AG20443 (cell line): ENCODE measurements around the gene LRRTM4.
"Not testable (repeated sequence)": the region's sequence is repeated elsewhere in the genome, so short reads cannot be mapped to it uniquely, and the experiment has no call there.

Experiments
- DNase-seq: peaks from one replicate; pipeline ENCODE4 v3.0.0; 2012; ENCODE audit warnings: low spot score, mixed read lengths

Gene LRRTM4

DNA sequence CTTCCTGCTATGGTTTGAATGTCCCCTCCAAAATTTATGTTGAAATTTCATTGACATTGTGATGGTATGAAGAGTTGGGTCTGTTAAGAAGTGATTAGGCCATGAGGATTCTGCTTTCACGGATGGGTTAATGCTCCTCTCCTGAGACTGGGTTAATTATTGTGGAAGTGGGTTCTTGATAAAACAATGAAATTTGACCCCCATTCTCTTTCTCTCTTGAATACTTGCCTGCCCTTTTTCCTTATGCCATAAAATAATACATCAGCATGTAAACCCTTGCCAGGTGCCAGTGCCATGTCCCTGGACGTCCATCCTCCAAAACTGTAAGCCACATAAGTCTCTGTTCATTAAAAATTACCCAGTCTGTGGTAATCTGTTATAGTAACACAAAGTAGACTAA lies 352.8 kb downstream of the LRRTM4 start:
- DNase-seq, result no peak

DNA sequence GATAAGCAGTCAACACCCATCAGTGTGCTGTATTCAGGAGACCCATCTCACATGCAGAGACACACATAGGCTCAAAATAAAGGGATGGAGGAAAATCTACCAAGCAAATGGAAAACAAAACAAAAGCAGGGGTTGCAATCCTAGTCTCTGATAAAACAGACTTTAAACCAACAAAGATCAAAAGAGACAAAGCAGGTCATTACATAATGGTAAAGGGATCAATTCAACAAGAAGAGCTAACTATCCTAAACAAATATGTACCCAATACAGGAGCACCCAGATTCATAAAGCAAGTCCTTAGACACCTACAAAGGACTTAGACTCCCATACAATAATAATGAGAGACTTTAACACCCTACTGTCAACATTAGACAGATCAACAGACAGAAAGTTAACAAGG lies 358.2 kb downstream of the LRRTM4 start:
- DNase-seq, result not testable (repeated sequence)

DNA sequence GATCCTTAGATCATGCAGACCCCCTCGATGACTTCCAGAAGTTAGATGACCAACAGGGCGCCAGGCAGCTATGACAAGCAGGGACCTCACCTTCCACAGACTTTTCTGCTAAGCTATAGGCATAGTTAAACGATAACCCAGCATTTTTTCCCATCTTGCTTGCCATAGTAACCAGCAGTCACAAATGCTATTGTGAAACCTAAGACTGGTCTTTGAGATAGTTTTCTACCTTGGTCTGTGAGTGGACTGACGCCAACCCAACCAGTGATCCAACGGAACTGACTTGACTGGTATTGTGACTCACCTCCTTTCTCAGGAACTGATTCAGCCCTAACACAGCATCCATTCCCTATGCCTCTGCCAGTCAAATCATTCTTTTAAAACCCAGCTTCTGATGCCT lies 361.2 kb downstream of the LRRTM4 start:
- no peak for DNase-seq

DNA sequence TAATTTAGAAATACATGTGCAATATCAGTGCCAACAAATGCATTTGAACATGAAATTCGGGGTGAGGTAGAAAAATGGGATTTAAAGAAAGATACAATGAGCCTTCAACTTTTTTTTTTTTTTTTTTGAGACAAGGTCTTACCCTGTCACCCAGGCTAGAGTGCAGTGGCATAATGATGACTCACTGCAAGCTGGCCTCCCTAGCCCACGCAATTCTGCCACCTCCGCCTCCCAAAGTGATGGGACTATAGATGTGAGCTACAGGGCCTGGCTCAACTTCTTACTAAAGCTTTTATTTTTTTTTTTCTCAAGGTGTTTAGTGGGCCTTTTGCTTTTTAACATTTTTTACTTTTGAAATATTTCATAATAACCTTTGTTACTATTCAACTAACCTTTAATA lies 365.6 kb downstream of the LRRTM4 start:
- DNase-seq, result no peak

DNA sequence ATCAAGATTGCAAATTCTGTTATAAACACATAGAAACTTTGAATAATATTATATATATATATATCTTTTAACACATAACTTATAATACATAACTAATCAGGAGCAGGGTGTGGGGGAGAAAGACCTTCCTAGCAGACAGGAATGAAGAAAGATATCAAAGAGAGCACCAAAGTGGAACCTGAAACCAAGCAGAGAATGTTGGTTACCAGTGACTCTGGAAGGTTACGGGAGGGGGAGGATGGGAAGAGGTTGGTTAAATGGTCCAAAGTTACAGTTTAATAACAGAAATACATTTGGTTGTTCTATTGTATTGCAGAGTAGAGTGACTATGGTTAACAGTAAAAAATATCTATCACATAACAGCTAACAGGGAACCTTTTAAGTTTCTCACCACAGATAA lies 366.7 kb downstream of the LRRTM4 start:
- DNase-seq, result no peak

DNA sequence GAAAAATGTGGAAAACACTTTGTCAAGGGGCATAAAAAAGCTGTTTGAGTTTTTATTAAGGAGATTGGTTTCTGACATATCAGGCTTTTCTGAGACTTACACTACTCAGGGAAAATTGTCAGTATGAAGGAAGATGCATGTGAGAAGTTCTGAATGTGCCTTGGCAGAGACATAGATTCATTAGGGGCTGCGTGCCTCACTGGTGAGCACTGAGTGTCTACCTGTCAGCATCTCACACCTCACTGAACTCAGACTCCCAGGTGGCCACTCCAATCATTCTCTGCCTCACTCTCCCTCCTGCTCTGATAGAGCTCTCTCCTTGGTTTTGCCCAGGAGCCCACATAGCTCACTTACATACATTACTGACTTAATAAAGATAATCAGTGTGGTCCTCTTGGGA lies 372.6 kb downstream of the LRRTM4 start:
- no peak for DNase-seq

DNA sequence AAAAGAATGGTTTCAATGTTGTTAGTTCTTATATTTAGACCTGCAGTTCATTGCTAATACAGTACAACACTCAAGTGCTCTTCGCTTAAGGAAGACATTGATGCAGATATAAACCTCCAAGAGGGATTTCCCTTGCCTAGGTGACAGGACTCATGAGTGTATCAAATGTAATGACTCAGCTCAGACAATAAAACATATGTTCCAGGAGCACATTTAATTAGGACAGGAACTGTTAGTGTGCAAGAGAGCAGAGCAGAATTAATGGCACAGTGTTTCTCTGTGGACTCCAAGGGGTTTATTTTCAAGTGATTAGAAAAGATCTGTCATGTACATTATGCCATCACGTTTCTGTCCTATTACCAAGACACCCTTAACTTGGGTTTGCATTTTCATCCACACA lies 375.0 kb downstream of the LRRTM4 start:
- no peak for DNase-seq

DNA sequence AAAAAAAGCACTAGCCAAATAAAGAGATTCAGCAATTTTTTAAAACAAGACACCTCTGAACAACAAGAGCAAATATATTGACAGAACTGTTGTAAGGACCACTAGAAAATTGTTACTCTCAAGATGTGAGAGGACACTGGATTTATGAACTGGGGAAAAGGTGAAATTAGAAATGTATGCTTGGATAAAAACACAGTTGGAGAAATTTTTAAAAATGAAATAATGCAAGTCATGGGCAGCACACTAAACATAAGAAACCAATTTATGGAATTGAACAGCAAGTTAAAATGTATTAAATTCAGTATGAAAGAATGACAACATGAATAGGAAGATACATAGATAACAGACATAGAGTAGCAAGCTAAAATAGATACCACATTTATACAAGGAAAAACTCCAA lies 377.4 kb downstream of the LRRTM4 start:
- no peak for DNase-seq

DNA sequence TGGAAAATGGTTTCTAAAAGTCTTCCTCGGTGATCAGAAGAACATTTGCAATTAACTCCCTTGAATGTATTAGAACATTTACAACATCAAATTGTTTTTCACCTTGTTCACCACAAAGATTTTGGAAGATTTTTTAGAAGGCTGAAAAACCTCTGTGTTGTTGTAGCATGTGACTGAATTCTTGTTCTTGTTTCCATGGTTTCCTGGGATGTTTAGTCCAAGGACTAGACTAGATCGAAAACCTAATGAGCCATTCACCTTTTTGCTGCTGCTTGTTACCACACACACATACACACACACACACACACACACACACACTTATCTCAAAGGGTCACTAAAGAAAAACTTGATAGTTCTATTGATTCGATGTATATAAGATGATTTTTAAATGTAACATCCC lies 380.0 kb downstream of the LRRTM4 start:
- no peak for DNase-seq

DNA sequence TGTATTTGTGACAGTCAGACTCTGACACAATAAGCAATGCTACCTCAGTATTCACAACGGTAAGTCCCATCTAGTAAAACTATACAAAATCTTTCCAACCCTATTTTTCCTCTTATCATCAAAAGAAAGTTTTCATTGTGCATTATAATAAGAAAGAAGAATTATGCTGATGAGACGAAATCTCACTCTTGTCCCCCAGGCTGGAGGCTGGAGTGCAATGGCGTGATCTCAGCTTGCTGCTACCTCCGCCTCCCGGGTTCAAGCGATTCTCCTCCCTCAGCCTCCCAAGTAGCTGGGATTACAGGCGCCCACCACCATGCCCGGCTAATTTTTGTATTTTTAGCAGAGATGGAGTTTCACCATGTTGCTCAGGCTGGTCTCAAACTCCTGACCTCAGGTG lies 393.7 kb downstream of the LRRTM4 start:
- not testable (repeated sequence) for DNase-seq

DNA sequence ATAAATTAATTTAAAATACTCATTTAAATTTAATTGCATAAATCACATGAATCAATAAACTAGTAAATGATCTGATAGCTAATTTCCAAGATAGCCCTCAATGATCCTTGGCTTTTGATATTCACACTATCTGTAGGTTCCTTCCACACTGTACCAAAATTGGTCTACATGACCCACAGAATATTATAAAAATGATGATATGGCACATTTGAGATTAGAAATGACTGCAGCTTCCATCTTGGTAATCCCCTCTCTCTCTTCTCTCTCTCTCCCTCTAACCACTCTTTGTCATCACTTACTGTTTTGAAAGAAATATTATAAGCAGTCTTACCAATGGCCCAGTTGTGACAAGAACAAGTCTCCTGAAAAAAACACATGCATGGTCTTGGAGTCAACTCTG lies 394.8 kb downstream of the LRRTM4 start:
- DNase-seq, result no peak

DNA sequence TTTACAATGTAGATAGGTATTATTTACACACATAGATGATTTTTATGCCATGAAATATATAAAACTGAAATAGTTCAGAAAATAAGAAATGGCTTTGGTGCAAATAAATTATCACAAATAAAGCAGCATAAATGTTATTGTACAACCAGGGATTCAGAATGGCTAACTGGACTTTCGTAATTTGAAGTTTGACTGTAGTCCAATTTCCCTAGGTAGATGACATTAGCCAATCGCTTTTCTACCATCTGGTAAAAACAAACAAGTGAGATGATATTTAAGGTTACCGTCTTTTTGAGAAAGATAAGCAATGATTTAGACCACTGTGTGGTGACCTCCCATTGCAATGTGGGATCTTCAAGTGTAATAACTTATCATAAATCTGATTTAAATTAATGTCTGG lies 400.7 kb downstream of the LRRTM4 start:
- DNase-seq, result no peak

DNA sequence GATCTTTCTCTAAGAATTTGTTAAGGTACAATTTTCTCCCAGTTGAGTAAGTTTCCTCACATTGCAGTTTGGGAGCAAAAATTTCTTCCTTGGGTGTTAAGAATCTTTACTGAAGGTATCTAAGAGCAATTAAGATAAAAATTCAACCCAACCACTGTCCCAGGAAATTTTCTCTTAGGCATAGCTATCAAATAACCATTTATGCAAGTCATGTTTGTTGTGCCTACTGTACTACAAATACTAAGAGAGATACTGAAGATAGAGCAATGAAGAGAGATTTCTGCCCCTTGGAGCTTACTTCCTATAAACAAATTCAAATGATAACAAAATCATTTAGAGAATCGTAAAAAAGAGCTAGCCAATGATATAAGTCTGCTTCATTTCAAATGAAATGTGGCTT lies 402.8 kb downstream of the LRRTM4 start:
- no peak for DNase-seq

DNA sequence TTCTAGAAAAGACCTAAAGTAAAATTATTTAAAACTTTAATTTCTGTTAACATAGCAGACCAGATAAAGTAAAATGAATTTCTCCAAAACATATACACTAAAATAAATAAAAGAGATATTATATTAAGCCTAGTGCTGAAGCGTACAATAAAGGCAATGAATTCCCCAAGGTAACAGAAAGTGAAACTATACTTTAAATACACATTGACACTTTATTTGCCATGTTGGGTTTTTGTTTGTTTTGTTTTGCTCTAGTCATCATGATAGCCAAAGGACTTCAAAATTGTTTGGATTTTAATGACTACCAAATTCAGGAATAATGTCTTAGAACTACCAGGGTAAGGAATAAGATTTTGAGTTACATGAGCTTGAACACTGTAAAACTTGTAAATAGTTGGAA lies 413.3 kb downstream of the LRRTM4 start:
- no peak for DNase-seq

DNA sequence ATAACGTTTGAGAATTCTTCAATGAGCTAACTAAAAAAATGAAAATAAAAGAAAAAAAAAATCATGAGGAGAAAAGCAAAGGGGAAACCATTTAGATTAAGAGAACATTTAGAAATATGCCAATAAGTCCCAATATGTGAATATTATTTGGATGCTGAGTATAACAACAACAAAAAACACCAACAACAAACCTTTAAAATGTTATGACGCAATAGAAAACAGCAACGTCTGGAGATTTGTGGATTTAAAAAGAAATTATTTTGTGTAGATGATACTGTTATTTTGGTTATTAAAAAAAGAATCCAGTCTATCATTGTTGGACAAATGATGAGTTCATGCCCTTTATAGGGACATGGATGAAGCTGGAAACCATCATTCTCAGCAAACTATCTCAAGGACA lies 417.2 kb downstream of the LRRTM4 start:
- DNase-seq, result no peak

DNA sequence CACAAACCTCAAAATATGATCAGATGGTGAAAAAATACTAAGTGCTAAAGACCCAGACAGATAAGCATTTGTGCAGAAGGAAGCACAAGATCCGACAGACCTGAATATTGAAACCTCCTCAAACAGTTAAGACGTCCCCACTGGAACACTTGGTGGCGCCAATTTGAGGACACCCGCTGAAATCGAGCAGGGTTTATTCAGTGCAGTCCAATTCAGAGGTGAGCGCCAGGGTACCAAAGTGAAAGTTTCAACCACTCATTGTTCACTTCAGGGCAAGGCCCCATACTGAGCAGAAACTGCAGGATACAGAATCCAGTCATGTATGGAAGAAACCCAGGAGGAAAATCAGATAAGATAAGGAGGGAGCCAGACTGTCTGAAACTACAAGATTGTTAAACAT lies 417.6 kb downstream of the LRRTM4 start:
- DNase-seq, result no peak

DNA sequence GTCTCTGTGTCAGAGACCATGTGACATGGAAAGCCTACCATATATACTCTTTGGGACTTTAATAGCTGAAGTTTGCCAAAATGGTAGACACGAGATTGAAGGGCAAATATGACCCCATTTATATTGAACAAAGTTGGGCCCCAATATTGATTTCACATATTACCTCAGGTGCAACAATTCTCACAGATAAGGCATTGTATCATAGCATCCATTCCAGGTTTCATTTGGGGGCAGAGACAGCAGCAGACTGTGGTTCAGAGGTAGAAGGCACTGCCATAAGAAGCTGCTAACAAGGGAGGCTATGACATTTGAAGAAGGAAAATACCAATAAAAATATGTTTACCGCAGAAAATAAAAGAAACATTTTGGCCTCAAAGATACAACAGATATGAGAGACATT lies 419.2 kb downstream of the LRRTM4 start:
- DNase-seq, result no peak

DNA sequence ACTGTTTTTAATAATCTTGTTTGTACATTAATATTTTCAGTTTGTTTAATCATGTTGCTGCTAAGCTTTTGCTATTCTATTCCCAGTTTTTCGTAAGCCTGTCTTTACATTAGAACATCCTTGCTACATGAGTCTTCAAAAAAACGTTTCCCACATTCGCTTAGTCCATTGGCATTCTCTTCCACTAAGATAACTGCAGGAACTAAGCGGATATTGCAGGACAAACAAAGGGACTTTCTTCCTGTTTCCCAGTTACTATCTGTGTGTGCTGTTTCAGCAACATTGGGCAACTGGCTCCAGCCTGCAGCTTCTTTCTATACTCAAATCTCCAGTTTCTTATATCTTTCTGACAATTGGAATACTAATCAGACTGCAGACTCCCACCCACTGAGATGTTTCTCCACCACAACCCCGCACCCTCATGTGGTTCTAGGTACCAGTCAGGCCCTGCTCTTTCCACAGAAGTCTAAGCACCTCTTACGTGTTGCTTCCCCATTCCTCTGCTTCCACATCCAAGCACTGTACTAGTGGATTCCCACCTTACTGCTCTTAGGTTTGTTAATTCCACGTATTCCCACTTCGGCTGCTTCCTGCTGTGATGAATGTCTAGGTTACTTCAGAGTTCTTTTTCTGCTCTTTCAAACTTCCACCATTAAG lies 420.3 kb downstream of the LRRTM4 start:
- no peak for DNase-seq

DNA sequence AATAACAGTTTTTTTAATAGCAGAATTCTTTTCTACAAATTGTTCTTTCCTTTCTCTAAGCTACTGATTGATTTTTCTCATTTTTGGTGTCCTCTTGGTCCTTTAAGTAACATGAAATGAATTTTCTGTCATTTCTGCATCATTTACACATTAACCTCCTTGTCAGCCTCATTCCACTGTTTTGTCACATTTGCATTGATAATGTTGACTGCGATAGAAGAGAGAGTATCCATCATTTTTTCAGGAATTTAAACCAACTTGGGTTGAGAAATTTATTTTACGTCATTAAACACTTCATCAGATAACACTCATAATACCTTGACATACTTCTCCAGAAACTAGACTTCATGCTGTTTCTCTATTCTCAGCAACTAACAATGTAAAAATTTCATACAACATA lies 422.2 kb downstream of the LRRTM4 start:
- no peak for DNase-seq

DNA sequence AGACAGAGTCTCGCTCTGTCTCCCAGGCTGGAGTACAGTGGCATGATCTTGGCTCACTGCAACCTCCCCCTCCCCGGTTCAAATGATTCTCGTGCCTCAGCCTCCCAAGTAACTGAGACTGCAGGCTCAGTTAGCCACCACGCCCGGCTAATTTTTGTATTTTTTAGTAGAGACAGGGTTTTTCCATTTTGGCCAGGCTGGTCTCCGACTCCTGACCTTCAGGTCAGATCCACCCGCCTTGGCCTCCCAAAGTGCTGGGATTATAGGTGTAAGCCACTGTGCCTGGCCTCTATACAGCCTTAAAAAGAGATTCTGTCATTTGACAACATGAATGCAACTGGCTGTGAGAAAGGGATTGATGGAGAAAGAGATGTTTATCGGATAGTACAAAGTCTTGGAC lies 426.7 kb downstream of the LRRTM4 start:
- DNase-seq, result not testable (repeated sequence)

DNA sequence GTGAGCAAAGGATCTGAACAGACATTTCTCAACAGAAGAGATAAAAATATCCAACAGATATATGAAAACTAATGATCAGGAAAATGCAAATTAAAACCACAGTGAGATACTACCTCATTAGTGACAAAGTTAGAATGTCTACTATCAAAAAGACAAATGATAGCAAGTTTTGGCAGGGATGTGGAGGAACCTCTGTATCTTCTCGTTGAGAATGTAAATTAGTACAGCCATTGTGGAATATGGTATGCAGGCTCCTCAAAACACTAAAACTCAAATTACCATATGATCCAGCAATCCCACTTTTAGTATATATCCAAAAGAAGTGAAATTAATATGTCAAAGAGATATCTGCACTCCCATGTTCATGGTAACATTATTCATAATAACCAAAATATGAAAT lies 427.1 kb downstream of the LRRTM4 start:
- DNase-seq, result no peak

DNA sequence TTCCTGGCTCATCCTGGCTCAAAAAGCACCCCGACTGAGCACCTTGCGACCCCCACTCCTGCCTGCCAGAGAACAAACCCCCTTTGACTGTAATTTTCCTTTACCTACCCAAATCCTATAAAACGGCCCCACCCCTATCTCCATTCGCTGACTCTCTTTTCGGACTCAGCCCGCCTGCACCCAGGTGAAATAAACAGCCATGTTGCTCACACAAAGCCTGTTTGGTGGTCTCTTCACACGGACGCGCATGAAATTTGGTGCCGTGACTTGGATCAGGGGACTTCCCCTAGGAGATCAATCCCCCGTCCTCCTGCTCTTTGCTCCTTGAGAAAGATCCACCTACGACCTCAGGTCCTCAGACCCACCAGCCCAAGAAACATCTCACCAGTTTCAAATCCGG lies 433.8 kb downstream of the LRRTM4 start:
- not testable (repeated sequence) for DNase-seq

DNA sequence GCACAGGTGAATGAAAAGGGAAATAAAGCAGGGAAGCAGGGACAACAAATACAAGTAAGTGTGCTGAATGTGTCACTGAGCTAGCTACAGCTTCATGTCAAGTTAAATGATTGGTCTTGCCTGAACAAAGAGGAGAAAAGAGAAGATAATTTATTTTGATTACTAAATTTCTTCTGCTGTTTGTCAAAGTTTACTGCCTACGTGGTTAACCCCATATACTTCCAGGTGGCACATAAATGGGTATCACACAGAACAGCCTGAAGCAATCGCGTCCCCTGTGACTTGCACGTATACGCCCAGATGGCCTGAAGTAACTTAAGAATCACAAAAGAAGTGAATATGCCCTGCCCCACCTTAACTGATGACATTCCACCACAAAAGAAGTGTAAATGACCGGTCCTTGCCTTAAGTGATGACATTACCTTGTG lies 434.2 kb downstream of the LRRTM4 start:
- DNase-seq, result no peak

DNA sequence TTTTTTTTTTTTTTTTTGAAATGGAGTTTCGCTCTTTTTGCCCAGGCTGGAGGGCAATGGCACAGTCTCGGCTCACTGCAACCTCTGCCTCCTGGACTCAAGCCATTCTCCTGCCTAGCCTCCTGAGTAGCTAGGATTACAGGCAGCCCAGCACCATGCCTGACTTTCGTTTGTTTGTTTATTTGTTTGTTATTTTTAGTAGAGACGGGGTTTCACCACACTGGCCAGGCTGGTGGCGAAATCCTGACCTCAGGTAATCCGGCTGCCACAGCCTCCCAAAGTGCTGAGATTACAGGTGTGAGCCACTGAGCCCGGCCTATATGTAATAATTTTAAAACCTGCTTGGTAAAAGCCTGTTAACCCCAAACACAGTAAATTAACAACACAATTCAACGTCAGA lies 435.7 kb downstream of the LRRTM4 start:
- no peak for DNase-seq

DNA sequence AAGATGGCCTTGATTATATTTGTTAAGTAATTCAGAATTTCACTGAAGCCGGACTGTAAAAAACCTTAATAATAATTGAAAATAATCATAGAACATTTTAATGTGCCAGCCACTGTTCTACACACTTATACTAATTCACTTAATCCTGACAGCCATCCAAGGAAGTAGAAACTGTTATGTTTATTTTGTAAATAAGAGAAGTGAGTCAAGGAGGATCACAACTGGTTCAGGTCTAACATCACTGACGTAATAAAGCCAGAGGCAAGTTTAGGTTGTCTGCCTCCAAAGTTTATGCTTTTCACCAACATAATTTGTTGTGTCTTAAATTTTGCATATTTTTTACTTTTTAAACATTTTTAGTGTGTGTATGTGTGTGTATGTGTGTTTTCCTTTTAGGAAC lies 436.1 kb downstream of the LRRTM4 start:
- DNase-seq, result no peak
